Right ventricle myocardium superior (tissue), 1 donor: ENCODE measurements around the gene TRIM65. TPM values are rescaled to one million over a fixed set of nuclear protein-coding genes. Genes with fewer than 3 reads are reported as not detected.
A peak's percentile ranks its signal among the peaks of the same experiment; 100 is the strongest.
"Not testable (repeated sequence)": the region's sequence is repeated elsewhere in the genome, so short reads cannot be mapped to it uniquely, and the experiment has no call there.

Source experiments
- ATAC-seq: fragments of 200-7000 bp; cut with Tn5 transposase; one replicate; pipeline ENCODE4 v1.9.1; 2020; ENCODE audit warnings: mild to moderate bottlenecking; ENCODE audit not compliant: poor library complexity
- DNase-seq: peaks from one replicate; pipeline ENCODE4 v3.0.0-alpha.2; 2020
- intact Hi-C: fragments of 100-400 bp; cut with DNase I; formaldehyde crosslinking; loops from one replicate; pipeline ENCODE4 v1.11.2; 2022
- total RNA-seq: library from RNA; stranded (reverse); fragmentation: NEBNext Ultra II Directional; extraction: Animal tissue kit (Norgen Biotek cat#: 25700); gene quantifications from one replicate; pipeline ENCODE4 v1.2.1, GENCODE V29; 2021
- donor health status: DM: no; HTN: yes; CAD: no; lungs with severe emphysema.

TRIM65 gene
- total RNA-seq, 1 donor from 2014 or later = 9.1 TPM

DNA sequence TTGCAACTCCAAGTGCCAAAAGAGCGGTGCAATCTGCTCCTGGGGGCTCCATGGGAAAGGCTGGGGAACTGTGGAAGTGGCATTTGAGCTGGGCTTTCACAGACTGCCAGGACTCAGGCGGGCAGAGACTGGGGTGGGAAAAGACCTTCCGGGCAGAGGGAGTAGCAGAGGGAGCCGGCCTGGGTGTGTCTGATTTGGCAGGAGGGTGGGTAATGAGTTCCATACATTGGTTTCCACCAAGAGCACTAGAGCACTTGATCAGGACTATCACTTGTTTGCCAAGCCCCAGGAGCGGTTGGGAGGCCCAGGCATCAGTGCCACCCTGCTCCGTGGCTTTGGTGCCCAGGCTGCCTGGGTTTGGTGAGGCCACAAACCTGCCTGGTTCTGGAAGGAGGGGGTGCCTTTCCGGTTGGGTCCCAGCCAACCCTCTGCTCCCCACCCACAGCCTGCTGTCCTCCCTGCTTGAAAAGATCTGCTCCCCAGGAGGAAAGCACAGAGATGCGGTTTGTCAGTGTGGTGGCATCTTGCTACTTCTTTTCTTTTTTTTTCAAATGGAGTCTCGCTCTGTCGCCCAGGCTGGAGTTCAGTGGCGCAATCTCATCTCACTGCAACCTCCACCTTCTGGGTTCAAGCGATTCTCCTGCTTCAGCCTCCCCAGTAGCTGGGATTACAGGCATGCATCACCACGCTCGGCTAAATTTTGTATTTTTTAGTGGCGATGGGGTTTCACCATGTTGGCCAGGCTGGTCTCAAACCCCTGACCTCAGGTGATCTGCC, 14.9 kb downstream of the TRIM65 start:
- ATAC-seq (no peak), DNase-seq (no peak)
- intact Hi-C loops = no loop called here

DNA sequence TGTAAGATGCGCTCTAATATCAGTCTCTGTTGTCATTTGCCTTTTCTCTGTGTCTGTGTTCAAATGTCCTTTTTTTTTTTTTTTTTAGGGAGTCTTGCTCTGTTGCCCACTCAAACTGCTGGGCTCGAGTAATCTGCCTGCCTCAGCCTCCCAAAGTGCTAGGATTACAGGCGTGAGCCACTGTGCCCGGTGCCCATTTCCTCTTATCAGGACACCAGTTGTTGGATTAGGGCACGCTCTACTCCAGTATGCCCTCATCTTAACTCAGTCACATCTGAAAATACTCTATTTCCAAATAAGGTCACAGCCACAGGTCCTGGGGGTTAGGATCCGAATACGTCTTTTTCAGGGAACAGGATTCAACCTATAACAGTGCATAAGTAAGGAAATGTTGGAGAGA, 16.5 kb downstream of the TRIM65 start:
- ATAC-seq (no peak), DNase-seq (no peak)
- intact Hi-C loops = no loop called here

DNA sequence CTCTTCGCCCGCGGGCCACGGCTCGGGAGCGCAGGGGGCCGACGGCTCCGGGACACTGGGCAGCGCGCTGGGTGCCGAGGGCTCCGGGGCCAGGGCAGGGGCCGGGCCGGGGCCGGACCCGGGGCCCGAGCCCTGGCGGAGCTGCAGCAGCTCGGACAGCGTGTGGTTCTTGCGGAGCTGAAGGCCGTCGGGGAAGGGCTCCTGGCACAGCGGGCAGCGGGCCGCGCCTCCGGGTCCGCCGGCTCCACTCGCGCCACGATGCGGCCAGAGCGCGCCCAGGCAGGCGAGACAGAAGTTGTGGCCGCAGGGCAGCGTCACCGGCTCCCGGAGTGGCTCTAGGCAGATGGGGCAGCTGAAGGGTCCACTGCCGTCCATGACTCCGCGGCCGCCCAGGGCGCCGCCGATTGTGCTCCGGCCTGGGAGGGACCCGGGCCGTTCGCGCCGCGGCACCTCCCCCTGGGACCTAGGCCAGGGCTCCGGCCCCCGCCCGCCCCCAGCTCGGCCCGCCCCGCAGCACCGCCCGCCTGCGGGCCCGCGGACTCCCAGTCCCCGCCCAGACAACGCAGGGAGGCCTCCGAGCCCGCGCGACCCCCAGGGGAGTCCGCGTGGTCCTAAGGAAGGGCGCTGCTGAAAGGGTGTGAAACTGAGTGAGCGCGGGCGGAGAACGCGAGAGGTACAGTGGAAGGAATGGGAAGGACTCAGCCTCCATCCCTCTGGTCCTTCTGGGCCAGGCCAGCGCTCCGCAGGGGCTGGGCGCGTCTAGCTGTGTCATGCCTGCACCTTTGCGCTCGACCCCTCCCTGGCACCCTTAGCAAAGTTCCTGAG, 18.4 kb downstream of the TRIM65 start, which contains the start of gene TRIM47:
Gene TRIM47 (minus strand): TSS at position 408 of the 825 bp plus-strand sequence. CDS start 33 bp downstream, at position 375.
- DNase-seq = peak; percentile 85

DNA sequence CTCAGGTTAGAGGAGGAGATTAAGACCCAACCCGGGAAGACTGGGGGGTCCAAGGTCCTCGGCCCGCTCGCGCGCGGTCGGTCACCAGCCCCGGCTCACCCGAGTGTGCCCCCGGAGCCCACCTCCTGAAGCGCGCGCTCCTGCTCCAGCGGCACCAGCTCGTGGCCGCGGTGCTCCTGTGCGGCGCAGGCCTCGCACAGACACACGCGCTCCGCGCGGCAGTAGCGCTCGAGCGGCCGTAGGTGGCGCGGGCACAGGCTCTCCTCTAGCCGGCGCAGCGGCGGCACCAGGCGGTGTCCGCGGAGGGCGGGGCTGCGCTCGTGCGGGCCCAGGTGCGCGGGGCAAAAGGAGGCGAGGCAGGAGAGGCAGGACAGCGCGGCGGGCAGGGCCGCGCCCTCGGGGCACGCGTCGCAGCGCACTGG, 19.0 kb downstream of the TRIM65 start:
- intact Hi-C loops = no loop called here
- DNase-seq = peak; percentile 87
- peak; percentile 71 for ATAC-seq

More for the DNA sequence above, 18.4 kb downstream of the TRIM65 start, which contains the start of gene TRIM47:
- peak; percentile 62 for ATAC-seq
- intact Hi-C loops = no loop called here

DNA sequence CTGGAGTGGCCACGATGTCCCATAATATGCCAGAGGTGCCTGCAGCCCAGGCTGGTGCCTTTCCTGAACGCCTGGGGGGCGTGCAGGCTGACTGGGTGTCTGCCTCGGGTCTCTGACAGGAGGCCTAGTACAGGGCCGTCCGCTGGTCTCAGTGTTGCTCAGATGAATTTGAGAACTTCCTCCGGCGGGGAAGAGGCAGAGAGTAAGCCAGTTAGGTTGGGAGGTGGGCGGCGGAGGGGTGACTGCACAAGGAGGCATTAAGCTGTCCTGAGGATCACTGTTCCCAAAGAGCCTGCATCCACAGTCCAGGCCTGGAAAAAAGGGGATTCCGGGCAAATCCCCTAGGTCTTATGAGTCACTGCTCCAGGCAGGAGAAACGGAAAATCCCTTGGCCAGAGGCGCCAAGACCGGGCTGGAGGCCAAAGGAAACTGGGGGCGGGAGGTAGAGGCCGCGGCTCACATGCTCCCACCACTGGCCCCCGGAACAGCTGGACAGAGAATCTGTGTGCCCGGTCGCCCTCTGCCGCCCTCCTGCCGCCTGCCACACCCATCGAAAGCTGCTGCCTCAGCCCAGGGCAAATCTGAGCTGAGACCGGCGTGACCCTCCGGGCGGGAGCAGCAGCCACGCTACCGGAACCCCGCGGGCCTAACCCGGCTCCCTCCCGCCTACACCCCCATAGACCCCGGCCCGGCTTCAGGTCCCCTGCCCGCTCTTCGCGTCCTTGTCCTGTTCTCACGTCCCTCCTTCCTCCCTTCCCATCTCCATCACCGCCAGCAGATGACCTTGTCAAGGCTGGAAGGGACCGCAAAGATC, 19.6 kb downstream of the TRIM65 start:
- ATAC-seq = peak; percentile 70
- peak; percentile 96 for DNase-seq
- intact Hi-C loops = no loop called here

DNA sequence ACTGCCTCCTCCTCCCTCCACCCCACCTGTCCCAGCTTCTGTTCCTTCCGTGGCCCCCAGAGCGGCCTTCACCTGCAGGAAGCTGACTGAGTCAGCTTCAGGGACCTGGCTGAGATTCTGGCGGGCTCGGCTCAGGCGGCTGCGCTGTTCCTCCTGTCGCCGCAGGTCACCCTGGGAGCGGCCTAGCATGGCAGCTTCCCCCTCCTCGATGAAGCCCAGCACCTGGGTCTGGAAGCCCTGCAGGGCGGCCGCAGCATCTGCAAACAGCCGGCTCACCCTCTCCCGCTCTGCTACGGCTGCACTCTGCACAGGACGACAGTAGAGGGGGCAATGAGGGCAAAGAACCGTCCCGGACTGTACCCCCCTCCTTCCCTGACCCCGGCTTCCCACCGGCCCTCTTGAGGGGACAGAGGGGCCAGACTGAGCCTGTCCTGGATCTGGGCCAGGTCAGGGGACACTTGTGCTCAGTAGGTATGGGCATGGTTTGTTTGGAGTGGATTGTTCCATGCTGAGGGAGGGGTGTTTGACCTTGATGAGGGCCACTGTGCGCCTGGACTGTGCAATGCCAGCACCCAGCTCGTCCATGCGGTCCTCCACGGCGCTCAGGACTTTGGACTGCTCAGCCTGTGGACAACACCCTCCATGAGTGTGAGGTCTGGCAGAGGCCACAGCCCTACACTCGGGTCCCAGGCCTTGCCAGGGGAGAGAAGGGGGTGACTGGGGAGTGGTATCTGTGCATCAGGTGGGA, 20.4 kb downstream of the TRIM65 start:
- intact Hi-C loops = no loop called here
- peak; percentile 1 for ATAC-seq
- DNase-seq = peak; percentile 72

DNA sequence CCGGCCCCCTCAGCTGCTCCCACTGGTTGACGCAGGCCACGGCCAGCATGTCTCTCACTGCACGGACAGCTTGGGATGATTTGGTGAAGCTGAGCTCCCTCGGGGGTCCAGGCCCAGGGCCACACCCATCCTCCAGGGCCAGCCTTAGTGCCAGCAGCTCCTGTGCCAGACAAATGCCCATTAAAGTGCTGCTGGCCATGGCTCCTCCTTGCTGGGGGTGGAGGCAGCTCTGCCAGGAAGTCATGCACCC, 20.9 kb downstream of the TRIM65 start:
- intact Hi-C loops = no loop called here
- DNase-seq = no peak
- no peak for ATAC-seq

DNA sequence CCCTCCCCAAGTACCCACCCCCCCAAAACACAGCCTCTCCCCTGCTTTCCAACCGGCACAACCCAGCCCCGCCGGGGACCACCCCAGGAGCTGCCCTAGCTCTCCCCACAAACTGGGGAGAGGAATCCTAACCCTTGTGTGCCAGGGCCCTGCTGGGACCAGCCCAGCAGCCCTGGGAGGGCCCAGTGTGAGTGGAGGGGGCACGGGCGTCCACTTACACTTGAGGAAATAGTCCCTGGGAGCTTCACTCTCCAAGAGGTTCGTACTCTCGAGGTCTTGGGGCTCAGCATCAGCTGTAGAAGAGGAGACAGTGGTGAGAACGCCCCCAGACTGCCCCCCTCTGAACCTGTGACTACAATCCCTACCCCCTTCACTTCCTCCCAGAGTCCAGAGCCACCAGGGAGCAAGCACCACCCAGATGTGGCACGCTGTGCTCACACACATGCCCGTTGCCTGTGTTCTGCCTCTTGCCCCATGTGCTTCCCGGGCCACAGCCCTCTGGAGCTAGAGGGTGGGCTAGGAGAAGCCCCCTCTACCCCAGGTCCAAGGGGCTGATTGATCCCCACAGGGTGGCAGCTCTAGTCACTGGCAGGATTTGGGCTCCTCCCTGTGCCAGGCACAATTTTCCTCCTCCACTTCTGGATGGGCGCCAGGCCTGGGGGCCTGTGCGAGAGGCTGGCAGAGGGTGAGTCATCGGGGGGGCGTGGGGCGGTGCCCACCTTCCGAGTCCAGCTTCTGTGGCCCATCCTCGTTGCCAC, 21.4 kb downstream of the TRIM65 start:
- intact Hi-C loops = no loop called here
- ATAC-seq = no peak
- peak; percentile 65 for DNase-seq

DNA sequence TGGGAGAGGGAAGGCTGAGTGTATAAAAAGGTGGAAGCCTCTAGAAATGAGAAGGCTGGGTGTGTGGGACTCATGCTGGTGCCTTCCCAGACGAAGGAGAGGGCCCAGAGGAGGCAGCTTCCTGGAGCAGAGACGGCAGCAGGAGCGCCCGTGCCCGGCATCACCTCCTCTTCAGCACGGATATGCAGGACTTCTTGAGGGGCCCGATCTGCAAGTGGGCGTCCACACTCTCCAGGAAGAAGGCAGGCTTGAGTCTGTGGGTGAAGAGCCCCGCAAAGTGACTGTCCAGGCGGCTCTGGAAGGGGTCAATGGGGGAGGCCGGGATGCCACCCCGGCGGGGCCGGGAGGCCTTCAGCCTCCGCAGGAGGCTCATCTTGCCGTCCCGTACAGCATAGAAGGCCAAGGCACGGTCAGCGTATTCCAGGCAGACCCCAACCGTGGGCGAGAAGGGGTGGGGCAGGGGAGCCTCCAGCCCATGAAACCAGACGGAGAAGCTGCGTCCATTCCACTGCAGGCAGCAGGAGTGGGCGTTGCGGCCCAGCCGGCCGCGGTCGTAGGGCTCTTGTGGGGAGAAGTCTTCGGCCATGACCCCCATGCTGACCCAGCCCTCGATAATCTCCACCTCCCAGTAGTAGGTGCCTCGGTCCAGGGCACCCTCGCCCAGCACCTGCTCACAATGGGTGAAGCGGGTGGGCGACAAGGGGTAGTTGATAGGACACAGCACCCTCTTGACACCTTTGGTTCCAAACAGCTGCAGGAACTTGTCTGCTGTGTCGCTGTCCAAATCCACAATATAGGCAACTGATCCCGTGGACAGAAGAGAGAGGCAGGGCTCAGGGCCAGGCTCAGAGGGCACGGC, 22.2 kb downstream of the TRIM65 start:
- intact Hi-C loops = no loop called here
- no peak for DNase-seq
- ATAC-seq = no peak

DNA sequence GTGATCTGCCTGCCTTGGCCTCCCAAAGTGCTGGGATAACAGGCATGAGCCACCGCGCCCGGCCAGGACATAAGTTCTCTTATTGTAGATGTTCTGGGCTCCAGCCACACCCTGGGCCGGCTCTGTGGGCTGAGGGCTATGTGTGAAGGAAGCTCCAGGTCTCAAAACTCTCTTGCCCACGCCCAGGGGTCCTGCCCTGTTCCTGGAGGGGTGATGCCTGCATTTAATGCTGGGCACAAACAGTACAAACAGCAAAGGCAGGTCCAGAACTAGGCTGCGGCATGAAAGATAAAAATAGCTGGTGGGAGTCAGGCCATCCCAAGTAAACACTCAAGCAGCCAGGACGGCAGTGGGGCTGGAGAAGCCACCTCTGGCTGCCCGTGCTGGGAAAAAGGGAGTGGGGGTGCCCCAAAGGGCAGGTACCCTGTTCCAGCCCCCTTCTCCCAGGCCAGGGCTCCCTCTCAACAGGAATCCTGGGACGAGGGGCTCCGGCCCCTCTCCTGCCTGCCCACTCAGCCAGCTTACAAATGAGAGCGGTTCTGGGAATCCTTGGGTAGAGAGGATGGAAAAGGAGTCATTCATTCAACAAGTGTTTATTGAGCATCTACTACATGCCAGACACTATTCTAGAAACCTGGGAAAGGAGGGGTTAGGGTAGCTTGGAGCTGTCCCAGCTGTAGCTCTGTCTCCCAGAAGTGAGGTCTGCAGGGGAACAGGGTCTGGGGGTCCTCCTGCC, 23.0 kb downstream of the TRIM65 start:
- intact Hi-C loops = no loop called here
- ATAC-seq = no peak
- DNase-seq = no peak

DNA sequence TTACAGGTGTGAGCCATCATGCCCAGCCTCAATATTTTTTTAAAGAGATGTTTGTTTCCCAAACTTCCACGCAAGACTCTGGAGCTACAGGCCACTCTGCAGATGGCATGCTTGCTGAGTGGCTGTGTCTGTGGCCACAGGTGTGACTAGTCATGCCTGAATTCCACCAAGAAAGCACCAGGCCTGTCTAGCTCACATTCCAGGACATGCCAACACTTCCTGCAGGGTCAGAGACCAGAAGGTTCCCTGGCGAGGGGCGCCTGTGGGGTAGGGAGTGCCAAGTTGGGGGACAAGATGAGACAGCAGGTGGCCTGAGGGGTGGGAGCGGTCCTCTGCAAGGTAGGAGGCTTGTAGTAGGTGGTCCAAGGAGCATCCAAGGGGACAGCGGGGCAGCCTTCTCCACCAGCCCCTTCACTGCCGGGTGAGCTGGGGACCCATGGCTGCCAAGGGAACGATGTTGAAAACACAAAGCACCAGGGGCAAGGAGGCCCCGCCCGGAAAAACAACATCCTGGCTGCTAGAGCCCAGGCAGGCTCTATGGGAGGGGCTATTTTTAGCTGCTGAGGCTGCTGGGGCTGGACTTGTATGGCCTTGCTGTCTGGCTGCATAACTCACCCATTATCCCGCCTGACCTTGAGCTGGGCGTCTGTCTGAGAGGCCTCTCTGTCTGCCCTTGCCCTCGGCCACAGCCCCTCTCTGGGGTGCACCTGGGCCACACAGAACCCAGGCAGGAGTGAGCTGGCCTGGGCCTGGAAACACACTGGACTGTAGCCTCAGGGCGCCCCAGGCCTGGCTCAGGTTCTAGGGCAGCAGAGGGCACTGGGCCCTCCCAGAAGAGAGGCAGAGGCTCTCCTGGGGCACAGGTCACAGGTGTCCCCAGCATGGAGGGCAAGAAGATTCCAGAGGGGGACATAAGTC, 24.1 kb downstream of the TRIM65 start:
- intact Hi-C loops = no loop called here
- DNase-seq (peak; percentile 89), ATAC-seq (peak; percentile 54)

DNA sequence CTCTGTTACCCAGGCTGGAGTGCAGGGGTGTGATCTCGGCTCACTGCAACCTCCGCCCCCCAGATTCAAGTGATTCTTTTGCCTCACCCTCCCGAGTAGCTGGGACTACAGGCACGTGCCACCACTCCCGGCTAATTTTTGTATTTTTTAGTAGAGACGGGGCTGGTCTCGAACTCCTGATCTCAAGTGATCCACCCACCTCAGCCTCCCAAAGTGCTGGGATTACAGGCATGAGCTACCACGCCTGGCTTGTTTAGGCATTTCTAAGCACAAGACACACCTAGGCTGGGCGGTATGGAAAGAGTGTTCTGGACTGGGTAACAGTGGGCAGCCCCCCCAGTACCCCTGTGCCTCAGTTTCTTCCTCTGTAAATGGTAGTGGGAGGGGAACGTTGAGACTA, 26.5 kb downstream of the TRIM65 start:
- ATAC-seq, intact Hi-C loops, DNase-seq: not testable (repeated sequence)

DNA sequence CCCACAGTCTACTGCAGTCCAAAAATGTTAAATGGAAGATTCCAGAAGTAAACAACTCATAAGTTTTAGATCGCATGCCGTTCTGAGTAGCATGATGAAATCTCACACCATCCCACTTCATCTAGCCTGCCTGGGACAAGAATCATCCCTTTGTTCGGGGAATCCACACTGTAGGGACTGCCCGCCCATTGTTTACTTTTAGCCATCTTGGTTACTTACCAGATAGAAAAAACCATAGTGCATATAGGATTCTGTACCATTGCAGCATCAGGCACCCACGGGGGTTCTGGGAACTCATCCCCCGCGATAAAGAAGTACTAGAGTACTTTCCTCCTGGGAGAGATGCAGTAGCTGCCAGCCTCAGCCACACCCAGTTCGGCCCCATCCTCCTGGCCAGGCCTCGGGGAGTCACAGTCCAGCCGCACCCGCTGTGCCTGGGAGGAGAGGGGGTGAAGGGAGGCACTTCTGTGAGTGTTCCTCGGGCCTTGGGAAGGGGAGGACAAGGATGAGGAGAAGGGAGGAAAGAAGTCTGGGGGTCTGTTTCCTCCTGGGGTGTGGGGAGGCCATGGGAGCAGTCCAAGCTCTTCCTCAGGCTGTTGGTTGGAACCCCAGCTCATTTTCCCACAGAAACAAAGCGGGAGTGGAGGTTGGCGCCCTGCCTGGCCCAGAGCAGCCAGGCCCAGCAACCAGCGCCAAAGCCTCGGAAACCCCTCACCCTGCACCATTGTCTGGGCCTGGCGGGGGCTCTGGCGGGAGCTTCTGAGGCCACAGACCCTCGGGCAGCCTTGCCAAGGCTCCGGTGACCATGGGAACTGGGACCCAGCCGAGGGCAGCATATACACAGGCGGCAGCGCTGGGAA, 27.2 kb downstream of the TRIM65 start:
- DNase-seq = peak; percentile 84
- ATAC-seq = peak; percentile 50
- intact Hi-C loops = no loop called here

DNA sequence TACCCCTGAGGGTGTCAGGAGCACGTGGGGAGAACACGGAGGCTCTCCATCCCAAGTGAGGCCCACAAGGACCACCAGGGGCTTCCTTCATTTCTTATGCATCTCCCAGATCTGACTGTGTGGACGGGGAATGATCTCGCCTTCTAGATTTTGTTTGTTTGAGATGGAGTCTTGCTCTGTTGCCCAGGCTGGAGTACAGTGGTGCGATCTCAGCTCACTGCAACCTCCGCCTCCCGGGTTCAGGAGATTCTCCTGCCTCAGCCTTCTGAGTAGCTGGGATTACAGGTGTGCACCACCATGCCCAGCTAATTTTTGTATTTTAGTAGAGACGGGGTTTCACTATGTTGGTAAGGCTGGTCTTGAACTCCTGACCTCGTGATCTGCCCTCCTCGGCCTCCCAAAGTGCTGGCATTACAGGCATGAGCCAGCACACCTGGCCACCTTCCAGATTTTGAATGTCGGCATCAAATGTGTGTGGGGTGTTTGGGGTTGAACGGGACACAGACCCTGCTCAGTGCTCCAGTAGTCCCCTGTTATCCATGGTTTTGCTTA, 27.9 kb downstream of the TRIM65 start:
- ATAC-seq, intact Hi-C loops, DNase-seq: not testable (repeated sequence)
